Ureter (tissue), 1 donor: ENCODE data around the gene DLX2. TPM values are rescaled to one million over a fixed set of nuclear protein-coding genes. Genes with fewer than 3 reads are reported as not detected.
"Not testable (repeated sequence)": the region's sequence is repeated elsewhere in the genome, so short reads cannot be mapped to it uniquely, and the experiment has no call there.

Experiments
- DNase-seq: peaks from one replicate; pipeline ENCODE4 v3.0.0-alpha.2; 2020; ENCODE audit warnings: low spot score
- total RNA-seq: library from RNA; stranded (reverse); gene quantifications from one replicate; pipeline ENCODE4 v1.2.4, GENCODE V29; 2023
- donor health status: DM: yes; HTN: yes; CAD: no.

Gene DLX2
- total RNA-seq: not detected

DNA sequence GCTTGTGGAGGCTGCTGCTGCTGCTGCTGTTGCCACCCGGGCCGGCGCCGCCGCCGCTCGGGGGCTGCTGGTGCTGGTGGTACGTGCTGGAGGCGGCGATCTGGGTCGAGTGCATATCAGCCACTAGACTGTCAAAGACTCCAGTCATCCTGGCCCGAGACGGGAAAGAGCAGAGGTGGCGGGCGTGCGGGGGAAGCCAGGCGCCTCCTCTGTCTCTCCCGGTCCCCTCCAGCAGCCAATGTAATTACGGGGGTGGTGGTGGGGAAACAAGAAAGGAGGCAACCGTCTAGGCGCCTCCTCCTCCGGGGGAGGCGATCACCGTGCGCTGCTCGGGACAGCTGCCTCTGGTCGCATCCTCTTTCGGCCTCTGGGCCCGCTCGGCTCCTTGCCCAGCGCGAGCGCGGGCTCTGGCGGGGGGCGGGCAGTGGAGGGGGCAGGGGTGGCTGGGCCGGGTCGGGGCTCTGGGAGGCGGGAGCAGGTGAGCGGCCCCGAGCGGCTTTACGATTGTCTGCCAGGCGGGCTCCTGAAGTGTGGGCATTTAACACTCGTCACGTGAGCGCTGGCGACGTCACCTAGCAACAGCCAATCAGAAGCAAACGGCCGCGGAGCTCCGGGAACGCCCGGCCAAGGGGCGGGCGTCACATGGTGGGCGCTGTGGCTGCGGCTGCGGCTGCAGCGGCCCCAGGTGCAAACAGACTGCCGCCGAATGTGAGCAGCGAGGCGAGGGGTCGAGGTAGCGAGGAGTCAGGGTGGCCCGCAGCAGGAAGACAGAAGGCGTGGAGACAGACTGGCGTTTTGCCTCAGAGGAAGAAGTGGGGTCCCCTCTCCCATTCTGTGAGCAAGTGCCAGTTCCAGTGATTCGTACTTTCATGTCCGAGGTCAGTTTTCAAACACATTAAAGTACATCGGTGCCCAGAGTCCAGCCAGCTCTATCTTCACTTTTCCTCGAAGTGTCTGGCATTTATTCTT, at the start of gene DLX2:
Gene DLX2 (minus strand): TSS at position 510 of the 969 bp plus-strand sequence. CDS start 362 bp downstream, at position 148.
- DNase-seq: no peak

DNA sequence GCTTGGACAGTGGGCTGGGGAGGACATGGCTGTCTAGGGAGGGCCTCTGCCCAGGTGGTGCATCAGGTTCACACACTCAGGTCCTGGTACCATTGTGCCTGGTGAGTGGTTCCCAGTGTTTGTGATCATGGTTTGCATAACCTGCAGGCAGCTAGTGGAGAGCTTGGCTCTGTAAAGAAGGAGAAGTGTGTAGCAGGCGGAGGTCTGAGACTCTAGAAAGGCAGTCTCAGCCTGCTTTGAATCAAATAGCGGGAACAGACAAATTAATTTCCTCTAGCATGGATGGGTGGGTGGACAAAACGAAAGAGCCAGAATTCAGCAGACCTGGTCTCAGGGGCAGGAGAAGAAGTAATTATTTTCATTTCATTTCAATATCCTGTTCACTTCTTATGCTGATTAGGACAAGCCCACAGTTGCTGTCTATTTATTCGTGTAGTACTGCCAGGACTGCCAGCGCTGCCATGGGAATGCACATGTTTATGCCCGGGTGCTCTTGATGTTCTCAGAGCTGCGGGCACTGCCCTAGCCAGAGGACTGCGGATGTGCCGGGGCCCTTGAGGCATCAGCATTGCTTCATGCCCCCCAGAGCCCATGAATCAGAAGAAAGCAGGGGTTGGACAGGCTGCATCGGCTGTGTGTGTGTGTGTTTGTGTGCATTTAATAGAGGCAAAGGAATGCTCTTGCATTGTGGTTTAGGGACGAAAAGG, 45.4 kb upstream of the DLX2 start:
- no peak for DNase-seq

DNA sequence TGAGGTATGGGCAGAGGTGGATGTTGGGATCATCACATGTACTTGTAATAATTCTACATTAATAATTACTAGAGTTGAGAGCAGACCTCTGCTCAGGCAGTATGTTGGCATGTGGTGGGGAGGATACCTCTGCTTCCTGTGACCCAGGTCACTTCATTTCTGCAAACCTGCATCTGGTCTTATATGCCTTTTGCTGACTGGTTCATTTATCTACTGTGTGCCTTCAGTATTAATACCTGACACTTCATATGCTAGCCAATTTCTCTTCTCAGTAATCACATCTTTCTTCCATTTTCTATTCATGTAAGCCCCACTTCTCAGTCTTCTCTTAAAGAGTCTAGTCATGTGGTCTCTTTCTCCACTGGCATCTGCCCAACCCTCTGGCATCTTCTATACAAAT, 41.1 kb upstream of the DLX2 start:
- no peak for DNase-seq

DNA sequence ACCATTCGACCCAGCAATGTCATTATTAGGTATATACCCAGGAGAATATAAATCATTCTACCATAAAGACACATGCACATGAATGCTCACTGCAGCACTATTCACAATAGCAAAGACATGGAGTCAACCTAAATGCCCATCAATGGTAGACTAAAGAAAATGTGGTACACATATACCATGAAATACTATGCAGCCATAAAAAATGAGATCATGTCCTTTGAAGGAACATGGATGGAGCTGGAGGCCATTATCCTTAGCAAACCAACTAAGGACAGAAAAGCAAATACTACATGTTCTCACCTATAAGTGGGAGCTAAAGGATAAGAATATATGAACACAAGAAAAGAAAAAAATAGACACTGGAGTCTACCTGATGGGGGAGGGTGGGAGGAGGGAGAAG, 36.0 kb upstream of the DLX2 start:
- not testable (repeated sequence) for DNase-seq

DNA sequence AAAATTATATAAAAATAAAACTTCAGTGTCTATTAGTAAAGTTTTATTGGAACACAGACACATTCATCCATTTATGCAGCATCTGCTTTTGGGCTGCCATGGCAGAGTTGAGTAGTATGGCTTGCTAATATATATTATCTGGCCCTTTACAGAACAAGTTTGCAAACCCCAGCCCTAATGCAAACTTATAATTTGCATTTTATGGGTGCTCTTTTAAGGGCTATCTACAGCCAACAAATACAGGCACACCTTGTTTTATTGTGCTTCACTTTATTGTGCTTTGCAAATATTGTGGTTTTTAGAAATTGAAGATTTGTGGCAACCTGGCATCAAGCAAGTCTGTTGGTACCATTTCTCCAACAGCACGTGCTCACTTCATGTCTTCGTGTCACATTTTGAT, 35.2 kb upstream of the DLX2 start:
- DNase-seq: no peak

DNA sequence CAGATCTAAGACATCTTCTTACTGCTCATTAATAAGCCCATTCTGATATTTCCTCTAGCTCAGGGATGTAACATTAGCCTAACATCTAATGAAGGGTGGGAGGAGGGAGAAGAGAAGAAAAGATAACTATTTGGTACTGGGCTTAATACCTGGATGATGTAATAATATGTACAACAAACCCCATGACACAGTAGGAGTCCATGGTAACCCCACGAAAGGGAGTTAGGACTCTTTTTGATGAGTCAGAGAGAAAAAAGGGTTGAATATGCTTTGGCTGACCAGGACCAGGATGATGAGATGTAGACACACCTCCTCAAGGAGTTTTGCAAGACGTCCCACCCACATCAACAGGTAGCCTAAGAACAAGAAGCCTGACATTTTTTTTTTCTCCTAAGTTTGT, 34.4 kb upstream of the DLX2 start:
- DNase-seq: no peak

GRCh38 chr2:172135446-172135845, 32.7 kb upstream of the DLX2 start:
- DNase-seq: no peak

- no peak for DNase-seq
Observed at GRCh38 chr2:172134270-172134669, 31.6 kb upstream of the DLX2 start.

- DNase-seq: no peak
Observed at GRCh38 chr2:172131713-172132555, 29.2 kb upstream of the DLX2 start.

DNA sequence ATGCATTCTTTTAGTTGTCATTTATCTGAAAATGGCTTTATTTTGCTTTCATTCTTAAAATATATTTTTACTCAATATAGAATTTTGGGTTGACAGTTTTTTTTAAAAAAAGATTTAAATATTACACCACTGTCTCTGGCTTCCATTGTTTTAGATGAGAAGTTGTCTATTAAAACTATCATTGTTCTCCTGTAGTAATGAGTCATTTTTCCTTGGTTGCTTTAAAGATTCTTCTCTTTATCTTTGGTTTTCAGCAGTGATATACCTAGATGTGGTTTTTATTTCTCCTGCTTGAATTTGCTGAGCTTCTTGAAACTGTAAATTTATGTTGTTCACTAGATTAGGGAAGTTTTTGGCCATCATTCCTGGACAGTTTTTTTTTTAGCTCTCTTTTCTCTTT, 26.7 kb upstream of the DLX2 start:
- no peak for DNase-seq

DNA sequence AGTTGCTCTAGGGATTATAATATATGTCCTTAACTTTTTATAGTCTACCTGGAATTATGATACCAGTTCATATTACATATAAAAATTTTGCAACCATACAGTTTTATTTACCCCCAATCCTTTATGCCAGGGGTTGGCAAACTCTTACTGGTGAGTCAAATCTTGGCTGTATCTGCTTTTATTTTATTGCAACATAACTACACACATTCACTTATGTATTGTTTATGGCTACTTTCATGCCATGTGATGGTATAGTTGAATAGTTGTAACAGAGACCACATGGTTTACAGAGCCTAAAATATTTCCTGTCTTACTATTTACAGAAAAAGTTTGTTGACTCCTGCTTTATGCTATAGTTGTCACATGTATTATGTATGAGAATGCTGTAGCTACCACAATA, 25.8 kb upstream of the DLX2 start:
- no peak for DNase-seq

DNA sequence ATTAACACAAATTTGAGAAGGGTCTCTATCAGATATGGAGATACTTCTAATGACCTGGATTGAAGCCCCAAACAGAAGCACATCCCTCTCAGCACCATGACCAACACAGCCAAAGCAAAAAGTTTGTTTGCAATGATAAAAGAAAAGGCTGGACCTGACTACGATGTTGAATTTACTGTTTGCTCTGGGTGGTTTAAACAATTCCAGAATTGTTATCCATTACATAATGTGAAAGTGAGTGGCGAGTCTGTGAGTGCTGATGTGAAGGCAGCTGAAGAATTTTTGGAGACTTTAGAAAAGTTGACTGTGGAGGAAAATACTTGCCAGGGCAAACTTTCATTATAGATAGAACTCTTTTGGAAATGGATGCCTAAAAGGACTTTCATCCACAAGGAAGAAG, 17.4 kb upstream of the DLX2 start:
- no peak for DNase-seq

DNA sequence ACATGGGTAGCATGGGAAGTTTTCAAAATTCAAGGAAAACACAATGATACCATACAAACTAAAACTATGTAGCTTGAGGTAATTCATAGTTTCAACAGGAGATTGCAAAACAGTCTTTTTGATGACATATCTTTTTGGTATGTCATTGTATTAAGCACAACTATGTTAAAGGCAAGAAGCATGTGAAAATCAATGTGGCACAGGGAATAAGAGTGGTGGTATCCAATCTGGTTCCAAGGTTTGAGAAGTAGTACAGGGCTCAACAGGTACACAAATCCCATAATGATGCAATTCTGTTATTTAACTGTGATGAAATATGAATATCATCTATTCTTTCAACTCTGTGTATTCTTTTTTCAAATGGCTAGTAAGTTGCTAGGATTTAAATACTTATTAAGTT, 16.4 kb upstream of the DLX2 start:
- no peak for DNase-seq

DNA sequence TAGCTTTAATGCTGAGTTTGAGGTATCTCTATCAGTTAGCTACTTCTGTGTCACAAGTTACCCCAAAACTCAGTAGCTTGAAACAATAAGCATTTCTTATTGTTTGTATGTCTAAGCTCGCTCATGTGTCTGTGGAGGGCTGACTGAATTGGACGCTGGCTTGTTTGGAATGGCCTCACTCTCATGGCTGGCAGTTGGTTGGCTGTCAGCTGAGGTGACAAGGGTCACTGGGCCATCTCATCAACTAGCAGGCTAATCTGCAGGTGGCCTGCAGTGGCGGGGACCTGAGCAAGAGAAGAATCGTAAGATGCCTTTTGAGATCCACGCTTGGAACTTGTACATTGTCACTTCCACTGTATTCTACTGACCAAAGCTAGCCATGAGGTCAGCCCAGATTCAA, 13.4 kb upstream of the DLX2 start:
- no peak for DNase-seq

DNA sequence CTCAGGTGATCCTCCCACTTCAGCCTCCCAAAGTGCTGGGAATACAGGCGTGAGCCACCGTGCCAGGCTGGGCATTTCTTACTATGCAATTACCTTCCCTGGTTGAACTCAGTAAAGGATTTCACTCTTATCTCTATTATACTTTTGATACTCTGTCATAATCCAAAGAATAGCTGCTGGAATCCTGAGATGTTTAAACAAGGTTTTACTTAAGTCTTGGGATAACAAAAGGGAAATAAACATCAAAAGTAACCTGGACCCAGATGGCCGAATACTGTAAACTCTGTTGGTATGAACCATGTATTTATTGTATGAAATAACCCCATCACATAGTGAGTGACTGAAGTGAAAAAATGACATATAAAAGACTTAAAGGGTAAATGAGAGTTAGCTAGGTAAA, 11.9 kb upstream of the DLX2 start:
- DNase-seq: no peak

GRCh38 chr2:172114176-172114575, 11.5 kb upstream of the DLX2 start:
- DNase-seq: not testable (repeated sequence)

DNA sequence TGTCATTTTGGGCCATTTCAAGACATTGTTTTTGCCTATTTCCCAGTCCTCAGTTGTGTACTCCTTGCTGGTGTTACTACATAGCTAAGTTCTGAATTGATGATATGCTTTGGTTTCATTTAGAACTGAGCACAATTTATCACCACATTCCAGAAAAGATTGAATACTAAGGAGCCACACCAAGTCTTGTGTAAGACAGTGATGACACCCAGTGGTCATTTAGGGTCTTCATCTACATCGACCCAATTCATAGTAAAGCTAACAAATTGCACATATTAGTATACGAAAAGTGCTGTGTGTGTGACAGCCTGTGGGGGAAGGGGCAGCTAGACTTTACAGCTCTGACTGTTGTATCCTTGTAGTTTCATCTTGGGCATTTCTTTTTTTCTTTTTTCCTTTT, 10.9 kb upstream of the DLX2 start:
- DNase-seq: no peak

DNA sequence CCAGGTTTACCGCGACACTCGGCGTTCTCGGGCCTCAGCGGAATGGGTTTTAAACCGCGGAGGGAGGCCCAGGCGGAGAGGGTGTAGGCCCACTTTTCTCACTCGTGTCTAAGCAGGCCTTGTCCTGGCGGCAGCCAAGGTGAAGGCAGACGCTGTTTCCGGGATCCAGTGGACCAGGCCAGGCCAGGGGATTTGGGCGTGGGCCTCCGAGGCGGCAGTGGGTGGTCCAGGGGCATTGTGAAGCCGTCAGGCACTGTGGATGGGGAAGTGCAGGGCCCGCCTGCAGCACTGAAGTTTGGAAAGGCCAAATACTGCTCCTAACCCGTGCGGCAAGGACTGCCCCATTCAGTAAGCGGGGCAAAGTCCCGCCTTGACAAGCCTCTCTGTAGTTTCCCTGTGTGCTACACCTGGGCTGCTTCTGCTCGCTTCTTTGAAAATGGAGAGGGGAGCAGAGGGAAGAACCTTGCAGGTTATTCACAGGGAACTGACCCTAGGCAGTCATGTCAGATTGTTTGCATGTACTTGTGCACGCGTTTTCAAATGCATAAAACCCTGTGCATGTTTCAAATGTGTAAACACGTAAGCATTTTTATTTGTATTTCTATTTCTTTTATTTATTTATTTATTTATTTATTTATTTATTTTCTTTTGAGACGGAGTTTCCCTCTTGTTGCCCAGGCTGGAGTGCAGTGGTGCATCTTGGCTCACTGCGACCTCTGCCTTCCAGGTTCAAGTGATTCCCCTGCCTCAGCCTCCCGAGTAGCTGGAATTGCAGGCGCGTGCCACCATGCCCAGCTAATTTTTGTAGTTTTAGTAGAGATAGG, 7.5 kb upstream of the DLX2 start:
- DNase-seq: no peak

GRCh38 chr2:172109256-172109987, 6.7 kb upstream of the DLX2 start:
- no peak for DNase-seq

- no peak for DNase-seq
Observed at GRCh38 chr2:172108587-172108930, 5.9 kb upstream of the DLX2 start.
